HEK293T (cell line): ENCODE measurements around the gene TLE4.

Experiments
- ARNT ChIP-seq: fragments of 450-650 bp; IDR thresholded peaks from 2 replicates; pipeline ENCODE4 v1.6.1; 2017; ENCODE audit warnings: mild to moderate bottlenecking
- FOXM1 ChIP-seq: fragments of 450-650 bp; IDR thresholded peaks from 2 replicates; pipeline ENCODE4 v1.6.1; 2017; ENCODE audit warnings: mild to moderate bottlenecking, borderline replicate concordance

GRCh38 chr9:79526149-79526672 is 45.6 kb upstream of the TLE4 start:
- TF ChIP-seq ARNT (no peak), FOXM1 (no peak)
